GM18499 (cell line): ENCODE measurements around the gene PRAMEF5.
"Not testable (repeated sequence)": the region's sequence is repeated elsewhere in the genome, so short reads cannot be mapped to it uniquely, and the experiment has no call there.

Experiments
- ATAC-seq: cut with Tn5 transposase; IDR thresholded peaks from one replicate; pipeline ENCODE4 v1.9.1; 2021; ENCODE audit warnings: moderate number of reproducible peaks; ENCODE audit not compliant: insufficient read depth, unreplicated experiment

PRAMEF5 gene

DNA sequence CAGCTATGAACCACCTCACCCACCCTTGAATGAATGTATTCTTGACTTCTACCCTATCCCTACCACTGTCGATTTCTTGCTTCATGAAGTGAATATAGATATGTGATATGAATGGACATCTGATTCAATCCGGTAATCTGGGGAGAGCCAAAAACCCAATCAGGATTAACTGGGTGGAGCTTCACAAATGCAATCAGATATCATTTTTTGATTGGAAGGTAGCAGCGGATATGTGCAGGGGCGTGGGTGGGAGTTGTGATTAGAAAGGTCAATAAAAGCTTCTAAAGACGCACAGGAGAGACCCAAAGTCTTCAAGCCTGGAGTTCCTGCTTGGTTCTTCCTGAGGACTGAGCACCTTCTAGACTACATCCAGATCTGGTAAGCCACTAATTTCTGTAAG, at the start of gene PRAMEF5:
Gene PRAMEF5, plus strand, starts transcription at position 301 of the 400 bp plus-strand sequence. CDS start 5,071 bp downstream, outside the sequence.
- ATAC-seq: not testable (repeated sequence)

DNA sequence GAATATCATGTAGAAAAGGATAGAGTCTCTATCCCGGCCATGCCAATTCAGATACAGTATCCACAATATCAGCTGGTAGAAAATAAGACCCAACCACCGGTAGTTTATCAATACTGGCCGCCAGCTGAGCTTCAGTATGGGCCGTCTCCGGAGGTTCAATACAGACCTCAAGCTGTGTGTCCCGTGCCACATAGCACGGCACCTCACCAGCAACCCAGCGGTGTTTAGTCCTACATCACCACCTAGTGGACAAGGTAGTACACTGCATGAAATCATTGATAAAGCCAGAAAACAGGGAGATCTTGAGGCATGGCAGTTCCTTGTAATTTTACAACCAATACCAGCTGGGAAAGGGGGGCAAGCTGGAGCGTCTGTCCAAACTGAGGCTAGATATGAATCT, 45.3 kb upstream of the PRAMEF5 start:
- not testable (repeated sequence) for ATAC-seq

DNA sequence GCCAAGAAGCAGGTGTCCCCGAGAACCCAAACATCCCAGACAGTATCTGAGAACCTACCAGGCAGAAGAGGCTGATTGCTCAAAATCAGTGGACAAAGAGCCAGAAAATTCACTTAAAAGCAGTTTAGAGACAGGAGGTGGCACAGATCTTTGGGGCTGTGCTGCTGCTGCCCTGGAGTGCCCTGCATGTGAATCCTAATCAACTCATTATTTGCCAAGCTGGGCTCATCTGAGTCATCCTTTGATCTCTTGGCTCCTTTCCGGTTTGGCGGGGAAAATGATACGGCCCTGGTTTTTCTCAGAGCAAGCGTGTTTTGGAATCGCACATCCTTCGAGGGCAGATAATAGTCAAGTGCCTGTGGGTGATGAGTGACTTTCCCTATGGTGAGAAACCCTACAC, 37.4 kb upstream of the PRAMEF5 start:
- not testable (repeated sequence) for ATAC-seq

DNA sequence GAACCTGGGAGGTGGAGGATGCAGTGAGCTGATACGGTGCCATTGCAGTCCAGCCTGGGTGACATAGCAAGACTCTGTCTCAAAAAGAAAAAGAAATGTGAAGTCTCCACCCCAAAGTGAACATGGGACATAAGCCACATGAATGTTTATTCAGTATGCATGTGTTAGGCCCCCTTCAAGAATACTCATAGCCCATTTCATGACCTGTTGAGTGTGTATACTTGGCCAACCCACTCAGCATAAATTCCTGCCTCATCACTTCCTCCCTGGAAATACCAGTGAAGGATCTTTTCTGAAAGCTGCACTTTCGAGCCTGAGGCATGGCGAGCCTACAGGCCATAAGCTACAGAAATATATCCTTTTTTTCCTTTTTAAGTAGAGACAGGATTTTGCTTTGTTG, 34.8 kb upstream of the PRAMEF5 start:
- ATAC-seq: not testable (repeated sequence)

DNA sequence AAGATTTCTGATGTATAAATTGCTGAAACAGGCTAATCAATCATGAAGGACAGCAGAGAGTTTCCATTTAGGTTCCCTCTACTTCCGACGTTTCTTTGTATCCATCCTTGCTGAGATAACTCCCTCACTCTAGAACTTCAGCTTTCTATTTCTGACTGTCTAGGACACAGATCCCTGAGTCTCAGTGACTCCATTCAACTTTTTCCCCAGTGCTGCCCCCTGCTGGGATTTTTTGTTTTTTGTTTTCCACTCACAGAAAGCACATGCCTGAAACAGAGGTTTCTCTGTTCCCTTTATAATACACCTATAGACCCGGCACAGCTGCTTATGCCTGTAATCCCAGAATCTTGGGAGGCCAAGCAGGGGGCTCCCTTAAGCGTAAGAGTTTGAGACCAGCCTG, 31.2 kb upstream of the PRAMEF5 start:
- not testable (repeated sequence) for ATAC-seq

DNA sequence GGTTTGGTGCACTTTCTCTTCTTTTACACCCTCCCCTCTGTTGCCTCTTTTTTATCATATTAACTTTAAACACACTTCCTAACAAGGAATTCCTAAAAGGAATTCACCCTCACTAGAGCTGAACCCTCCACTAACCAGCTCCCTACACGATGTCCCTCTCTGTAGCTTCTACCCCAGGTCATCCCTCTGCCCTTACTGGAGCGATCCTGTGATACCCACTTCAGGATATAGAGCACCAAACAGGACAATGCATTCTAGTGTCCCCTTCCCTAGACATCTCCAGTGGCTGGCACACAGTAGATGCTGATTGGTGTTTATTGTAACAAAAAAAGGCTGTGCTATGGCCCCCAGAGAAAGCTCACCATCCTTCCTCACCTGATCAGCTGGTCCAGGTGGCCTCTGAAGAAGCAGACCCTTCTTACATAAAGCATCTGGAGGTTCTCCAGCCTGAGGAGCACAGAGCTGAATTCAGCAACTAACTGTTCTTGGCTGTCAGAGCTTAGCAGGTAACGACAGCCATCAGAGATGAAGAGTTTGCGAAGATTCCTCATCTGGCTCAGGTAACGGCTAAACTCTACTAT, 29.4 kb upstream of the PRAMEF5 start:
- ATAC-seq: no peak

DNA sequence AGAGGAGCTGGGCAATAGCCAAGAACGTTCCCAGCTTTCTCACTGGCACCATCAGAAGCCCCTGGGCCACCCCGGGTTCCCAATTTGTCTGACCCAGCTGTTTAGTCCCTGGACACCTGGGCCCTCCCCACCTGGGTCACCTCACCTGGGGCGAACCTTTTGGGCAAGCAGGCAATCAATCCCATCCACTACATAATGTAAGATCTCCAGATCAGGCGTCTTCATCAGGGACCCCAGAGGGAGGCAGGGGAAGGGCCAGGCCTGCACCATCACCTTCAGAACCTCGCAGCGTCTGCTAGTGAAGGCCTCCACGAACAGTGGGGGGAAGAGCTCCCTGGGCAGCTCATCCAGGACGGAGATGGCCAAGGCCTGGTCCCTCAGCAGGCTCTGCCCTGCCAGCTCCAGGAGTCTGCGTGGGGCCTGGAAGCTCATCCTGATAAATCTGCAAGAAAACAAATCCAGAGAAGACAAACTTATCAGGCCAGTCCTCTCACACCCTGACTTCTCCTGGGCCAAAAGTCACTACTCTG, 28.3 kb upstream of the PRAMEF5 start, which contains the start of gene PRAMEF18:
Gene PRAMEF18, minus strand, starts transcription at position 480 of the 530 bp plus-strand sequence. Its CDS starts 48 bp downstream, at position 432.
- not testable (repeated sequence) for ATAC-seq

DNA sequence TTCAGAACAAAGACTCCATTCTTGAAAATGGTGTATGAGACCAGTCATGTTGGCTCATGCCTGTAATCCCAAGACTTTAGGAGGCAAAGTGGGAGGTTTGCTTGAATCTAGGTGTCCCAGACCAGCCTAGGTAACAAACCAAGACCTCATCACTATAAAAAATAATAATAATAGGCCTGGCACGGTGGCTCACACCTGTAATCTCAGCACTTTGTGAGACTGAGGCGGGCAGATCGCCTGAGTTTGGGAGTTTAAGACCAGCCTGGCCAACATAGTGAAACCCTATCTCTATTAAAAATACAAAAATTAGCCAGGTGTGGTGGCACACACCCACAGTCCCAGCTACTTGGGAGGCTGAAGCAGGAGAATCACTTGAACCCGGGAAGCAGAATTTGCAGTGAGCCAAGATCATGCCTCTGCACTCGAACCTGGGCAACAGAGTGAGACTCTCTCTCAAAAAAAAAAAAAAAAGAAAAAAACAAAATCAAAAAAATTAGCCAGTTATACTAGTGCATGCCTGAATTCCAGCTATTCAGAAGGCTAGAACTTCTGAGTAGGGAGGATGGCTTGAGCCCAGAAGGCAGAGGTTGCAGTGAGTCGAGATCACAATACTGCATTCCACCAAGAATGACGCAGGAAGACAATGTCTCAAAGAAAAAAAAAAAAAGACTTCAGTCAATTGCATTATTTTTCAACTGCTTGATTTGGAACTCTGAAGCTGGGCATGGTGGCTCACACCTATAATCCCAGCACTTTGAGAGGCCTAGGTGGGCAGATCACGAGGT, 26.5 kb upstream of the PRAMEF5 start:
- not testable (repeated sequence) for ATAC-seq

DNA sequence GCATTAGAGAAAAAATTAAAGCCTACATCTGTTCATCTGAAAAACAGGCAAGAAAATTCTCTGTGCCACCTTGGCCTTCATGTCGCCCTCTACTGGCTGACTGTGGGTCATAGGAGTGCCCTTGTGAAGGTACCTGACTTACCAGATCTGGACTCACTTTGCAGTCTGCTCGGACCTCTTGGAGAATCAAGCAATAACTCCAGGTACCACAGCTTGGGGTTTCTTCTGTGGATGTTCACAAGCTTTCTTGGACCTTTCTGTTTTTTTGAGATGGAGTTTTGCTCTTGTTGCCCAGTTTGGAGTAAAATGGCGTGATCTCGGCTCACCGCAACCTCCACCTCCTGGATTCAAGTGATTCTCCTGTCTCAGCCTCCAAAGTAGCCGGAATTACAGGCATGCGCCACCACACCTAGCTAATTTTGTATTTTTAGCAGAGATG, 25.6 kb upstream of the PRAMEF5 start:
- ATAC-seq: no peak

DNA sequence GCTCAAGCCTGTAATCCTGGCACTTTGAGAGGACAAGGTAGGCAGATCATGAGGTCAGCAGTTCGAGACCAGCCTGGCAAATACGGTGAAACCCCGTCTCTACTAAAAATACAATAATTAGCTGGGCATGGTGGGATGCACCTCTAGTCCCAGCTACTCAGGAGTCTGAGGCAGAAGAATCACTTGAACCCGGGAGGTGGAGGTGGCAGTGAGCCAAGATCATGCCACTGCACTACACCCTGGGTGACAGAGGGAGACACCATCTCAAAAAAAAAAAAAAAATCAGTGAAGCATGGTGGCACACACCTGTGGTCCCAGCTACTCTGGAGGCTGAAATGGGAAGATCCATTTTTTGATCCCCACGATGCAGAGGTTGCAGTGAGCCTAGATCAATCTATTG, 23.9 kb upstream of the PRAMEF5 start:
- not testable (repeated sequence) for ATAC-seq

DNA sequence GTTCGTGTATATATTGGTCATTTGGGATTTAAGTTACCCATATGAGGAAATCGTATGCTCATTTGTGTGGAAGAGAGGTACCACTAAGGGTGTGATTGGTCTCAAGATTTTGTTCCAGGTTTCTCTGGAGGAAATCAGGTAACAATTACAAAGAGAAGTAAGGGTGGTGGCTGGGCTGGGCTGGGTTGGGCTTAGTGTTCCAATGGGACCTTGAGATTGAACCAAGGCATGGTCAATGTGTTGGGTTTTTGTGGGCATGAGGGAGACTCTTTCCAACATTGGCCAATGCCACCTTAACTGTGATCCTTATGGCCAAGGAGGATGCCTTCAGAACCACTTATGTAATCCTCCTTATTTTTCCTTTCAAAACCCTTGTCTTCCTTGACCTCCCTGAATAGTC, 23.4 kb upstream of the PRAMEF5 start:
- ATAC-seq: not testable (repeated sequence)

DNA sequence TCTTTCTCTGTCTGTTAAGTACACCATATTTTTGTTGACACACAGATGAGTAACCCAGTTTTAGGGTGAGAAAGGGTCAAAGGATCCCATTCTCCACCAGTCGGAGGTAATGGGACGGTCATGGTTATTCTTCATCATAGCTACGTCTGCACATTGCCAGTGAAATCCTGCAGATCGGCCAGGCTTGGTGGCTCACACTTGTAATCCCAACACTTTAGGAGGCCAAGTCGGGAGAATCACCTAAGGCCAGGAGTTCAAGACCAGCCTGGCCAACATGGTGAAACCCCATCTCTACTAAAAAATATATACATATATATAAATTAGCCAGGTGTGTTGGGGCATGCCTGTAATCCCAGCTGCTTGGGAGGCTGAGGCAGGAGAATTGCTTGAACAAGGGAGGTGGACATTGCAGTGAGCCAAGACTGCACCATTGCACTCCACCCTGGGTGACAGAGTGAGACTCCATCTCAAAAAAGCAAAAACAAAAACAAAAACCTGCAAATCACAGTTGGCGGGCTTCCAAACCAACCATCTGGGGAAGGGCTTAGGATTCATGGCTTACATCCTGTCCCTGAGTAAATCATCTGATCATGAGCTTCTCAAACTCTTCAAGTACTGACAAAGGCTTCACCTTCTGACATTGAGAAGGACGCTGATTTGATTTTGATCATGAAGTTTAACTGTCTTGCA, 22.8 kb upstream of the PRAMEF5 start:
- ATAC-seq: not testable (repeated sequence)

DNA sequence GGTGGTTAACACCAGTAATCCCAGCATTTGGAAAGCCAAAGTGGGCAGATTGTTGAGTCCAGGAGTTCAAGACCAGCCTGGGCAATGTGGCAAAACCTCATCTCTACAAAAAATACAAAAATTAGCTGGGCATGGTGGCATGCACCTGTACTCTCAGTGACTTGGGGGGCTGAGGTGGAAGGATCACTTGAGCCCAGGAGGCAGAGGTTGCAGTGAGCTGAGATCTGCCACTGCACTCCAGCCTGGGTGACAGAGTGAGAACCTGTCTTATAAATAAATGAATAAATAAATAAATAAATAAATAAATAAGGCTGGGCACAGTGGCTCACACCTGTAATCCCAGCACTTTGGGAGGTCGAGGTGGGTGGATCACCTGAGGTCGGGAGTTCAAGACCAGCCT, 21.9 kb upstream of the PRAMEF5 start:
- ATAC-seq: not testable (repeated sequence)

DNA sequence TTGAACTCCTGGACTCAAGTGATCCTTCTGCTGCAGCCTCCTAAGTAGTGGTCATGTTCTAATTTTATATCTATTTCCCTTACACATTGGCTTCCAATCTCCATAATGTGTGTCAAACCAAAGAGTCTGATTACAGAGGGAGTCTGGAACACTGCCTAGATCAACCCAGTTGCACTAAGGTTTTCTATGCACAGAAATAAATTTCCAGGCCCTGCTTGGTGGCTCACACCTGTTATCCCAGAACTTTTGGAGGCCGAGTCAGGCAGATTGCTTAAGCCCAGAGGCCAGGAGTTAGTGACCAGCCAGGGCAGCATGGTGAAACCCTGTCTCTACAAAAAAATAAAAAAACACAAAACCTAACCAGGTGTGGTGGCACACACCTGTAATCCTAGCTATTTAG, 19.9 kb upstream of the PRAMEF5 start:
- ATAC-seq: not testable (repeated sequence)

DNA sequence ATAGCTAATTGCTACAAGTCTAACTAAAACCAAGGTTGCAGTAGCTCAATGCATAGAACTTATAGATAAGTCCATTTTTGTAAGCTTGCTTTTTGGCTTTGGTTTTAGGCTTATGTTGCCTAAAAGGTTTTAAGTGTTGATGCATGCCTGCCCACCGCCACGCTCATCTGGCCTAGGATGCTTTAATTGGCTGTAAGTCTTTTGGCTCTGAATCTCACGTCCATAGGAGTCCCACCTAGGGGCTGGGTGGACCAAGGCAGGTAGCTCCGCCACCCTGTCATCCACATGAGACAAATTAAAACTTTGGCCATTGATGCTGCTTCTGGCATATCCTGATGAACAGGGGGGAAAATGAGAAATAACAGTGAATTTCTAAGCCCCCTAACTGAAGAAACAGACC, 16.4 kb upstream of the PRAMEF5 start:
- ATAC-seq: not testable (repeated sequence)

DNA sequence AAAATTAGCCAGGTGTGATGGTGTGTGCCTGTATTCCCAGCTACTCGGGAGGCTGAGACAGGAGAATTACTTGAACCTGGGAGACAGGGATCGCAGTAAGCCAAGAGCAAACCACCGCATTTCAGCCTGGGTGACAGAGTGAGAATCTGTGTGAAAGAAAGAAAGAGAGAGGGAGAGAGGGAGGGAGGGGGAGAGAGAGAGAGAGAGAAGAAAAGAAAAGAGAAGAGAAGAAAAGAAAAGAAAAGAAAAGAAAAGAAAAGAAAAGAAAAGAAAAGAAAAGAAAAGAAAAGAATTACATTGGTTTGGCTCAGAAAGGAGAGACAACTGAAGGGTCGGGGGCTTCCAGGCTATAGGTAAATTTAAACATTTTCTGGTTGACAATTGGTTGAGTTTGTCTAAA, 14.4 kb upstream of the PRAMEF5 start:
- ATAC-seq: not testable (repeated sequence)

DNA sequence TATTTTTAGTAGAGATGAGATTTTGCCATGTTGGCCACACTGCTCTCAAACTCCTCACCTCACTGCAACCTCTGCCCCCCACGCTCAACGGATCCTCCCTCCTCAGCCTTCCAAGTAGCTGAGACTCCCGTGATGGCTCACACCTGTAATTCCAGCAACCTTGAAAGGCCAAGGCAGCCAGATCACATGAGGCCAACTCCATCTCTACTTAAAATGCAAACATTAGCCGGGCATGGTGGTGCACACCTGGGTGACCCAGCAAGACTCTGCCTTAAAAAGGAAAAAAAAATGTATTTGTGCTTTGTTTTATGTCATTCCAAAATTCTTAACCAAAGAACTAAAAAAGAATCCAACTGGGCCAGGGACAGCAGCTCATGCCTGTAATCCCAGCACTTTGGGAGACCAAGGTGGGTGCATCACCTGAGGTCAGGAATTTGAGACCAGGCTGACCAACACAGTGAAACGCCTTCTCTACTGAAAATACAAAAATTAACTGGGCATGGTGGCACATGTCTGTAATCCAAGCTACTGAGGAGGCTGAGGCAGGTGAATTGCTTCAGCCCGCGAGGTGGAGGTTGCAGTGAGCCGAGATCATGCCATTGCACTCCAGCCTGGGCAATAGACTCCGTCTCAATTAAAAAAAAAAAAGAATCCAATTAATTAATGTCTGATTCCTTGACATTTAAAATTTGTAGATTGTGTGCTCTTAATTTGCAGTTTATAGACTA, 10.3 kb upstream of the PRAMEF5 start:
- ATAC-seq: not testable (repeated sequence)

DNA sequence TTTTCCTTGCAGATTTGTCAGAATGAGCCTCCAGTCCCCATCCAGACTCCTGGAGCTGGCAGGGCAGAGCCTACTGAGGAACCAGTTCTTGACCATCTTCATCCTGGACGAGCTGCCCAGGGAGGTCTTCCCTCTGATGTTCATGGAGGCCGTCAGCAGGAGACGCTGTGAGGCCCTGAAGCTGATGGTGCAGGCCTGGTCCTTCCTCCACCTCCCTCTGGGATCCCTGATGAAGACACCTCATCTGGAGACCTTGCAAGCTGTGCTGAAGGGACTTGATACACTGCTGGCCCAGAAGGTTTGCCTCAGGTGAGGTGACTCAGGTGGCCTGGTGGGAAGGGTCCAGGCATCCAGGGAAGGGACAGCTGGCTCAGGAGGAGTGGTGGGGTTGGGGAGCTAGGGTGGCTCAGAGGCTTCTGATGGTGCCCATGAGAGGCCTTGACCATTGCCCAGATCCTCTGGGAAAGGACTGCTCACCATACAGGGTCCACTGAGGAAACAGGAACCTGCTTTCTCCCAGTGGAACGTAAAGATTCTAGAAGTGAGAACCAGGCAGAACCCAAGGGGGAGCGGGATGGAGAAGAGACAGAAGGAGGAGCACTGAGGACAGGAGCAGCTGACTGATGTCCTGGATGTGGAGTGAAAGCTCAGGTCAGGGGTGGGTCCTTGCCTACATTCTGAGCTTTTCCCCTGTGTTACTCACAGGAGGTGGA, 8.0 kb upstream of the PRAMEF5 start:
- ATAC-seq: not testable (repeated sequence)

DNA sequence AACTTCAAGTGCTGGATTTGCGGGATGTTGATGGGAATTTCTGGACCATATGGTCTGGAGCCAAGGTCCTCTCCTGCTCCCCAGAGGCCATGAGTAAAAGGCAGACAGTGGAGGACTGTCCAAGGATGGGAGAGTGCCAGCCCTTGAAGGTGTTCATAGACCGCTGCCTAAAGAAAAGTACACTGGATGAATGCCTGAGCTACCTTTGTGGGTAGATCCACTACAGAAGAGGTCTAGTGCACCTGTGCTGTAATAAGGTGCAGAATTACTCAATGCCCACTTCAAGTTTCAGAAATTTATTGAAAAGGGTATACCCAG, 7.5 kb upstream of the PRAMEF5 start:
- ATAC-seq: not testable (repeated sequence)

DNA sequence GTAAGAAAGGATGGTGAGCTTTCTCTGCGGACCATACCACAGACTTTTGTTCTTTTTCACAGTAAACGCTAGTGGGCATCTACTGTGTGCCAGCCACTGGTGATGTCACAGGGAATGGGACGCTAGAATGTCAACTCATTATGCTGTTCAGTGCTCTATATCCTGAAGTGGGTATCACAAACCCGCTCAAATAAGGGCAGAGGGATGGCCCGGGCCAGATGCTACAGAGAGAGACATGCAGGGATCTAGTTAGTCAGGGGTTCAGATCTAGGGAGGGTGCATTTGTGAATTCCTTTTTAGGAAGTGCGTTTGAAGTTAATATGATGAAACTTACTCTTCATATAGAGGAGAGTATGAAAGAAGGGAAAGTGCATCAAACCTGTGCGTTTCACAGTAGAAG, 6.9 kb upstream of the PRAMEF5 start:
- ATAC-seq: not testable (repeated sequence)
